Mononuclear cell (primary cell): ENCODE data around the gene ZNF638. TPM values are rescaled to one million over a fixed set of nuclear protein-coding genes. Genes with fewer than 3 reads are reported as not detected.
"Not testable (repeated sequence)": the region's sequence is repeated elsewhere in the genome, so short reads cannot be mapped to it uniquely, and the experiment has no call there.

Source experiments
- H3K27me3 ChIP-seq: 2 replicates; pipeline ENCODE4 v1.6.0; 2011; ENCODE audit warnings: low read length, control low read depth; ENCODE audit not compliant: insufficient read depth
- H3K4me1 ChIP-seq: 2 replicates; pipeline ENCODE4 v1.5.1; 2011; ENCODE audit warnings: mild to moderate bottlenecking, low read length, control low read depth; ENCODE audit not compliant: insufficient read depth
- H3K4me3 ChIP-seq: 2 replicates; pipeline ENCODE4 v1.5.1; 2011; ENCODE audit warnings: mild to moderate bottlenecking, low read length, moderate library complexity
- H3K9me3 ChIP-seq: 2 replicates; pipeline ENCODE4 v1.5.1; 2011; ENCODE audit warnings: low read depth, mild to moderate bottlenecking, control low read depth, low read length
- total RNA-seq: library from RNA; depleted of rRNA; stranded (reverse); fragments of >200 nt; gene quantifications from one replicate; pipeline ENCODE4 v1.2.3, GENCODE V29; 2012

Gene ZNF638
- total RNA-seq = 157 TPM

- Histone ChIP-seq H3K4me3 (peak within 1 kb of the TSS; percentile 96), H3K9me3 (no peaks in the 10 kb centered on the region), H3K27me3 (no peaks in the 10 kb centered on the region), H3K4me1 (peaks cover 35% of the 10 kb centered on the region)
These were observed at the start of gene ZNF638 for GRCh38 chr2:71331581-71332434. ZNF638 (plus strand) TSS chr2:71331782; CDS start chr2:71348955, 17,173 bp downstream.

GRCh38 chr2:71281950-71282349 is 49.6 kb upstream of the ZNF638 start:
- Histone ChIP-seq H3K9me3 (no peaks in the 10 kb centered on the region), H3K4me3 (no peak overlapping the region), H3K27me3 (peaks cover 26% of the 10 kb centered on the region), H3K4me1 (peaks cover 11% of the 10 kb centered on the region)

- Histone ChIP-seq H3K27me3 (peaks cover 21% of the 10 kb centered on the region), H3K4me3 (no peak overlapping the region), H3K4me1 (peaks cover 6% of the 10 kb centered on the region), H3K9me3 (no peaks in the 10 kb centered on the region)
These were observed 49.1 kb upstream of the ZNF638 start for GRCh38 chr2:71282493-71282892.

GRCh38 chr2:71283131-71283530 is 48.5 kb upstream of the ZNF638 start:
- no peaks in the 10 kb centered on the region for H3K9me3 ChIP-seq
- peaks cover 15% of the 10 kb centered on the region for H3K27me3 ChIP-seq
- no peaks in the 10 kb centered on the region for H3K4me1 ChIP-seq
- no peak overlapping the region for H3K4me3 ChIP-seq

GRCh38 chr2:71285706-71286105 is 45.9 kb upstream of the ZNF638 start:
- H3K4me1 ChIP-seq = no peaks in the 10 kb centered on the region
- H3K27me3 ChIP-seq = peaks cover 6% of the 10 kb centered on the region
- H3K9me3 ChIP-seq = no peaks in the 10 kb centered on the region
- no peak overlapping the region for H3K4me3 ChIP-seq

GRCh38 chr2:71291398-71291797 is 40.2 kb upstream of the ZNF638 start:
- Histone ChIP-seq H3K9me3 (no peaks in the 10 kb centered on the region), H3K4me3 (no peak overlapping the region), H3K27me3 (no peaks in the 10 kb centered on the region), H3K4me1 (no peaks in the 10 kb centered on the region)

GRCh38 chr2:71292159-71292558 is 39.4 kb upstream of the ZNF638 start:
- no peak overlapping the region for H3K4me3 ChIP-seq
- no peaks in the 10 kb centered on the region for H3K4me1 ChIP-seq
- H3K27me3 ChIP-seq = no peaks in the 10 kb centered on the region
- H3K9me3 ChIP-seq = no peaks in the 10 kb centered on the region

GRCh38 chr2:71298914-71299313 is 32.7 kb upstream of the ZNF638 start:
- Histone ChIP-seq H3K27me3 (no peaks in the 10 kb centered on the region), H3K4me3 (no peak overlapping the region), H3K4me1 (no peaks in the 10 kb centered on the region), H3K9me3 (no peaks in the 10 kb centered on the region)

- Histone ChIP-seq H3K4me1 (no peaks in the 10 kb centered on the region), H3K27me3 (no peaks in the 10 kb centered on the region), H3K4me3 (no peak overlapping the region), H3K9me3 (no peaks in the 10 kb centered on the region)
These were observed 32.1 kb upstream of the ZNF638 start for GRCh38 chr2:71299507-71299906.

- no peaks in the 10 kb centered on the region for H3K27me3 ChIP-seq
- no peaks in the 10 kb centered on the region for H3K4me1 ChIP-seq
- H3K4me3 ChIP-seq = no peak overlapping the region
These were observed 27.7 kb upstream of the ZNF638 start for GRCh38 chr2:71303849-71304248.

GRCh38 chr2:71306762-71307161 is 24.8 kb upstream of the ZNF638 start:
- no peaks in the 10 kb centered on the region for H3K9me3 ChIP-seq
- H3K4me1 ChIP-seq = no peaks in the 10 kb centered on the region
- H3K27me3 ChIP-seq = no peaks in the 10 kb centered on the region
- no peak overlapping the region for H3K4me3 ChIP-seq

More at GRCh38 chr2:71303849-71304248, 27.7 kb upstream of the ZNF638 start:
- no peaks in the 10 kb centered on the region for H3K9me3 ChIP-seq

- Histone ChIP-seq H3K4me3 (no peak overlapping the region), H3K9me3 (no peaks in the 10 kb centered on the region), H3K4me1 (no peaks in the 10 kb centered on the region), H3K27me3 (no peaks in the 10 kb centered on the region)
These were observed 18.4 kb upstream of the ZNF638 start for GRCh38 chr2:71313016-71313766.

GRCh38 chr2:71317060-71317459 is 14.5 kb upstream of the ZNF638 start:
- Histone ChIP-seq H3K27me3 (no peaks in the 10 kb centered on the region), H3K9me3 (peaks cover 18% of the 10 kb centered on the region), H3K4me3 (no peak overlapping the region), H3K4me1 (no peaks in the 10 kb centered on the region)

- not testable (repeated sequence) for H3K4me1 ChIP-seq, H3K4me3 ChIP-seq, H3K27me3 ChIP-seq
- H3K9me3 ChIP-seq = peaks cover 18% of the 10 kb centered on the region
These were observed 13.7 kb upstream of the ZNF638 start for GRCh38 chr2:71317900-71318299.

- H3K9me3 ChIP-seq = peaks cover 18% of the 10 kb centered on the region
- H3K4me1 ChIP-seq = no peaks in the 10 kb centered on the region
- no peak overlapping the region for H3K4me3 ChIP-seq
- no peaks in the 10 kb centered on the region for H3K27me3 ChIP-seq
These were observed 8.2 kb upstream of the ZNF638 start for GRCh38 chr2:71323386-71323785.
